OCI-LY7 (cell line): ENCODE results near the gene GABARAPL1. TPM values are rescaled to one million over a fixed set of nuclear protein-coding genes. Genes with fewer than 3 reads are reported as not detected.

Experiments
- BruUV-seq: library from RNA; stranded (reverse); fragments of 400-500 nt; replicated peaks from 2 replicates; lab custom pipeline; 2021; lab: Mats Ljungman, UMichigan
- CTCF ChIA-PET: fragments of 300-600 bp; sonication (Branson Sonifier 250); formaldehyde crosslinking; loops from one replicate; lab custom pipeline; 2022; ENCODE audit warnings: antibody characterized with exemption; ENCODE audit not compliant: unreplicated experiment; lab: Charles Lee
- POLR2A ChIA-PET: fragments of 300-600 bp; sonication (Branson Sonifier 250); formaldehyde crosslinking; loops from one replicate; lab custom pipeline; 2022; ENCODE audit warnings: antibody characterized with exemption; lab: Charles Lee
- DNase-seq: peaks from one replicate; pipeline ENCODE4 v3.0.0-alpha.2; 2015; ENCODE audit warnings: low spot score
- H2AFZ ChIP-seq: fragments of 200-600 bp; sonication (generic), shearing (Covaris generic); 2 replicates; pipeline ENCODE4 v1.6.1; 2014; ENCODE audit warnings: mild to moderate bottlenecking, antibody characterized with exemption, low read length, moderate library complexity
- H3K27ac ChIP-seq: fragments of 200-600 bp; sonication (generic); 2 replicates; pipeline ENCODE4 v1.5.1; 2014; ENCODE audit warnings: mixed run types, low read depth, mild to moderate bottlenecking, moderate library complexity, low read length, inconsistent platforms; ENCODE audit not compliant: poor library complexity, severe bottlenecking
- H3K36me3 ChIP-seq: fragments of 200-600 bp; sonication (generic); 2 replicates; pipeline ENCODE4 v1.6.1; 2014; ENCODE audit warnings: mild to moderate bottlenecking, antibody characterized with exemption, low read length, moderate library complexity, mixed read lengths; ENCODE audit not compliant: insufficient read depth
- H3K4me1 ChIP-seq: fragments of 200-600 bp; sonication (generic); 2 replicates; pipeline ENCODE4 v1.5.1; 2014; ENCODE audit warnings: mild to moderate bottlenecking, low read length; ENCODE audit not compliant: insufficient read depth, poor library complexity, severe bottlenecking
- H3K4me2 ChIP-seq: fragments of 200-600 bp; sonication (generic); 2 replicates; pipeline ENCODE4 v1.6.1; 2014; ENCODE audit warnings: mild to moderate bottlenecking, low read length
- H3K4me3 ChIP-seq: fragments of 200-600 bp; sonication (generic); 2 replicates; pipeline ENCODE4 v1.5.1; 2014; ENCODE audit warnings: mild to moderate bottlenecking, low read depth, low read length; ENCODE audit not compliant: poor library complexity, severe bottlenecking
- H3K79me2 ChIP-seq: fragments of 200-600 bp; sonication (generic); 2 replicates; pipeline ENCODE4 v1.6.1; 2016; ENCODE audit warnings: low read depth, mild to moderate bottlenecking, low read length, moderate library complexity, mixed read lengths; ENCODE audit not compliant: insufficient read depth
- H3K9me2 ChIP-seq: fragments of 200-600 bp; sonication (generic); 2 replicates; pipeline ENCODE4 v1.6.1; 2016; ENCODE audit warnings: mild to moderate bottlenecking, low read length, mixed read lengths; ENCODE audit not compliant: insufficient read depth
- H3K9me3 ChIP-seq: fragments of 200-600 bp; sonication (generic); 2 replicates; pipeline ENCODE4 v1.6.1; 2014; ENCODE audit warnings: mild to moderate bottlenecking, mixed run types, low read length, mixed read lengths
- H4K20me1 ChIP-seq: fragments of 200-600 bp; sonication (generic); 2 replicates; pipeline ENCODE4 v1.6.1; 2014; ENCODE audit warnings: mild to moderate bottlenecking, antibody characterized with exemption, low read length, moderate library complexity, mixed read lengths; ENCODE audit not compliant: insufficient read depth
- CTCF ChIP-seq: fragments of 200-600 bp; sonication (generic); conservative IDR thresholded peaks from 2 replicates; pipeline ENCODE4 v1.5.1; 2014; ENCODE audit warnings: mild to moderate bottlenecking, antibody characterized with exemption, low read length, moderate library complexity, mixed read lengths
- EZH2phosphoT487 ChIP-seq: fragments of 200-600 bp; sonication (generic); IDR thresholded peaks from 2 replicates; pipeline ENCODE4 v1.6.1; 2018; ENCODE audit warnings: low read depth, borderline replicate concordance, mild to moderate bottlenecking, mixed run types, antibody characterized with exemption, low read length, moderate library complexity, mixed read lengths
- intact Hi-C: fragments of 100-400 bp; cut with micrococcal nuclease; formaldehyde crosslinking; loops from one replicate; pipeline ENCODE4 v1.10.0; 2022; ENCODE audit not compliant: unreplicated experiment
- total RNA-seq, 2 experiments: library from RNA; depleted of rRNA in 1 of 2; stranded (reverse); fragments of >200 nt in 1 of 2; shearing (Covaris generic) in 1 of 2; gene quantifications; 2 replicates each; pipeline ENCODE4 v1.2.3, GENCODE V29; 2014 to 2022

GABARAPL1 gene
- total RNA-seq, 2 experiments from 2014 or later: 34.2 to 52.4 TPM

GRCh38 chr12:10207136-10207535, 5.5 kb upstream of the GABARAPL1 start:
- Histone ChIP-seq H3K4me1 (peaks cover 39% of the 10 kb centered on the region), H3K4me2 (no peak overlapping the region), H3K27ac (no peak overlapping the region), H3K79me2 (no peaks in the 10 kb centered on the region), H3K9me2 (no peaks in the 10 kb centered on the region), H3K9me3 (no peaks in the 10 kb centered on the region), H3K4me3 (no peak overlapping the region), H3K36me3 (no peaks in the 10 kb centered on the region), H4K20me1 (no peaks in the 10 kb centered on the region), H2AFZ (no peak overlapping the region)
- CTCF ChIA-PET: no interaction called here
- no TSS peak for BruUV-seq
- DNase-seq: no peak
- no peak for TF ChIP-seq CTCF
- no peak for TF ChIP-seq EZH2phosphoT487
- POLR2A ChIA-PET: interaction anchor here (1.0 to 2.4 kb wide), 2 partner anchors 10 to 12 kb away, joined by 3 to 7 read pairs; no protein-coding TSS in a partner anchor
- intact Hi-C loops: no loop called here

- peaks cover 10% of the 10 kb centered on the region; the same call in 1 of the 2 replicates for H3K36me3 ChIP-seq
- no peaks in the 10 kb centered on the region for H3K9me3 ChIP-seq
- H3K4me1 ChIP-seq: peaks cover 21% of the 10 kb centered on the region
- no peaks in the 10 kb centered on the region for H3K9me2 ChIP-seq
- intact Hi-C loops: loop anchor here (5.0 kb wide), 1 partner anchor 1812 kb away; no protein-coding TSS in a partner anchor
- TF ChIP-seq CTCF (no peak), EZH2phosphoT487 (no peak)
- H3K4me2 ChIP-seq: no peak overlapping the region
- no TSS peak for BruUV-seq
- H2AFZ ChIP-seq: no peak overlapping the region
- no peak overlapping the region for H3K27ac ChIP-seq
- DNase-seq: no peak
- H4K20me1 ChIP-seq: no peaks in the 10 kb centered on the region
- ChIA-PET CTCF (no interaction called here), POLR2A (interaction anchor here (0.6 to 2.4 kb wide), 7 partner anchors 9 to 74 kb away, joined by 3 to 7 read pairs (median 3); no protein-coding TSS in a partner anchor)
- peaks cover 25% of the 10 kb centered on the region for H3K79me2 ChIP-seq
- H3K4me3 ChIP-seq: no peak overlapping the region
Measured at GRCh38 chr12:10210225-10210624, 2.5 kb upstream of the GABARAPL1 start.
